HCT116 (cell line): ENCODE measurements around the gene NDUFA3. TPM values are rescaled to one million over a fixed set of nuclear protein-coding genes. Genes with fewer than 3 reads are reported as not detected.

ENCODE experiments used
- ATAC-seq: fragments of 200-7000 bp; cut with Tn5 transposase; 2 replicates; pipeline ENCODE4 v1.9.1; 2020; ENCODE audit warnings: mild to moderate bottlenecking, moderate library complexity
- BruUV-seq: library from RNA; stranded (reverse); fragments of 400-500 nt; replicated peaks from 2 replicates; lab custom pipeline; 2021; lab: Mats Ljungman, UMichigan
- CTCF ChIA-PET: fragments of 300-600 bp; sonication (Branson Sonifier 250); formaldehyde crosslinking; loops from one replicate; lab custom pipeline; 2021; ENCODE audit warnings: antibody characterized with exemption; lab: Charles Lee
- POLR2A ChIA-PET: fragments of 300-600, 350-600 bp; sonication (Branson Sonifier 250); formaldehyde crosslinking; loops from one replicate; lab custom pipeline; 2021; ENCODE audit warnings: antibody characterized with exemption; lab: Charles Lee
- RAD21 ChIA-PET, 2 experiments: fragments of 300-600 bp; sonication (Branson Sonifier 250); formaldehyde crosslinking; loops; one replicate each; lab custom pipeline; 2023; ENCODE audit warnings: low total read pairs in 2 of 2; ENCODE audit not compliant: uncharacterized antibody in 2 of 2, unreplicated experiment in 2 of 2, low non-redundant PET in 1 of 2; lab: Charles Lee
- DNase-seq: peaks from one replicate; pipeline ENCODE4 v3.0.0-alpha.2; 2010; ENCODE audit warnings: low read depth, low spot score
- H2AFZ ChIP-seq: fragments of 200-600 bp; shearing (Covaris generic), sonication (generic); 2 replicates; pipeline ENCODE4 v1.6.1; 2017; ENCODE audit warnings: low read depth, mixed run types, mixed read lengths, antibody characterized with exemption, low read length; ENCODE audit not compliant: poor library complexity, severe bottlenecking
- H3K27ac ChIP-seq: 2 replicates; pipeline ENCODE4 v1.5.1; 2012; ENCODE audit warnings: low read depth, low read length
- H3K27me3 ChIP-seq: fragments of 200-600 bp; sonication (generic); 2 replicates; pipeline ENCODE4 v1.6.1; 2016; ENCODE audit warnings: mixed run types, low read length, mixed read lengths; ENCODE audit not compliant: insufficient read depth
- H3K36me3 ChIP-seq, 2 experiments: fragments of 200-500 bp in 1 of 2; fragments of 200-600 bp in 1 of 2; sonication (Bioruptor generic) in 1 of 2; sonication (generic) in 1 of 2; 2 replicates each; pipeline versions ENCODE4 v1.5.1 to v1.6.1; 2014 to 2016; ENCODE audit warnings: low read length in 2 of 2, inconsistent platforms in 1 of 2, mixed read lengths in 1 of 2, mixed run types in 1 of 2; ENCODE audit not compliant: insufficient read depth in 2 of 2, control insufficient read depth in 1 of 2
- H3K4me1 ChIP-seq, 2 experiments: fragments of 200-600 bp in 1 of 2; sonication (generic) in 1 of 2; 2 replicates each; pipeline versions ENCODE4 v1.5.1 to v1.6.1; 2012 to 2017; ENCODE audit warnings: low read length in 2 of 2, inconsistent platforms in 1 of 2, mild to moderate bottlenecking in 1 of 2, mixed read lengths in 1 of 2, mixed run types in 1 of 2, moderate library complexity in 1 of 2; ENCODE audit not compliant: insufficient read depth in 2 of 2, control insufficient read depth in 1 of 2
- H3K4me2 ChIP-seq: fragments of 200-600 bp; sonication (generic); 2 replicates; pipeline ENCODE4 v1.6.1; 2017; ENCODE audit warnings: mixed run types, low read length, mixed read lengths
- H3K4me3 ChIP-seq, 2 experiments: fragments of 200-600 bp in 1 of 2; sonication (generic) in 1 of 2; replicated peaks in 1 of 2; 2 replicates each; pipeline ENCODE4 v1.5.1; 2011 to 2016; ENCODE audit warnings: low read length in 2 of 2, control low read depth in 1 of 2, low read depth in 1 of 2, mild to moderate bottlenecking in 1 of 2, mixed read lengths in 1 of 2, mixed run types in 1 of 2
- H3K79me2 ChIP-seq: fragments of 200-600 bp; sonication (generic); 2 replicates; pipeline ENCODE4 v1.6.1; 2017; ENCODE audit warnings: mild to moderate bottlenecking, mixed run types, low read length, moderate library complexity, mixed read lengths; ENCODE audit not compliant: insufficient read depth
- H3K9ac ChIP-seq: fragments of 200-600 bp; sonication (generic); 2 replicates; pipeline ENCODE4 v1.6.1; 2016; ENCODE audit warnings: low read length, mixed read lengths
- H3K9me2 ChIP-seq: fragments of 200-600 bp; sonication (generic), shearing (Covaris generic); 2 replicates; pipeline ENCODE4 v1.6.1; 2017; ENCODE audit warnings: mixed run types, mild to moderate bottlenecking, moderate library complexity; ENCODE audit not compliant: insufficient read depth
- H3K9me3 ChIP-seq, 2 experiments: fragments of 200-500 bp in 1 of 2; fragments of 200-600 bp in 1 of 2; sonication (Bioruptor generic) in 1 of 2; sonication (generic) in 1 of 2; 2 replicates each; pipeline ENCODE4 v1.6.1; 2014 to 2017; ENCODE audit warnings: low read length in 2 of 2, mixed read lengths in 2 of 2, inconsistent platforms in 1 of 2, low read depth in 1 of 2, mild to moderate bottlenecking in 1 of 2, mixed run types in 1 of 2, moderate library complexity in 1 of 2; ENCODE audit not compliant: control insufficient read depth in 1 of 2, insufficient read depth in 1 of 2
- H4K20me1 ChIP-seq: fragments of 200-600 bp; sonication (generic), shearing (Covaris generic); 2 replicates; pipeline ENCODE4 v1.6.1; 2017; ENCODE audit warnings: mixed run types, mild to moderate bottlenecking, moderate library complexity; ENCODE audit not compliant: insufficient read depth
- ATF3 ChIP-seq: IDR thresholded peaks from 2 replicates; pipeline ENCODE4 v1.6.1; 2012
- CBX3 ChIP-seq: IDR thresholded peaks from 2 replicates; pipeline ENCODE4 v1.6.1; 2012; ENCODE audit warnings: low read depth
- CEBPB ChIP-seq: IDR thresholded peaks from 2 replicates; pipeline ENCODE4 v1.6.1; 2012; ENCODE audit warnings: low read depth
- ELF1 ChIP-seq: IDR thresholded peaks from 2 replicates; pipeline ENCODE4 v1.6.1; 2012; ENCODE audit warnings: low read depth, borderline replicate concordance
- EZH2 ChIP-seq: fragments of 200-600 bp; sonication (generic); IDR thresholded peaks from 2 replicates; pipeline ENCODE4 v1.6.1; 2017; ENCODE audit warnings: antibody characterized with exemption, mixed run types
- EZH2phosphoT487 ChIP-seq: fragments of 200-600 bp; IDR thresholded peaks from 2 replicates; pipeline ENCODE4 v1.6.1; 2018; ENCODE audit warnings: antibody characterized with exemption, borderline replicate concordance
- FOSL1 ChIP-seq: IDR thresholded peaks from 2 replicates; pipeline ENCODE4 v1.6.1; 2012; ENCODE audit warnings: low read depth
- JUND ChIP-seq: IDR thresholded peaks from 2 replicates; pipeline ENCODE4 v1.6.1; 2012
- MAX ChIP-seq: IDR thresholded peaks from 2 replicates; pipeline ENCODE4 v1.6.1; 2012
- POLR2A ChIP-seq: IDR thresholded peaks from 2 replicates; pipeline ENCODE4 v1.7.0; 2011; ENCODE audit warnings: borderline replicate concordance; ENCODE audit not compliant: insufficient read depth, insufficient read length; ENCODE audit errors: extremely low read depth
- POLR2AphosphoS5 ChIP-seq: IDR thresholded peaks from 2 replicates; pipeline ENCODE4 v1.6.1; 2011; ENCODE audit warnings: mild to moderate bottlenecking, low read depth, low read length, moderate library complexity
- RAD21 ChIP-seq: IDR thresholded peaks from 2 replicates; pipeline ENCODE4 v1.6.1; 2012; ENCODE audit warnings: low read depth, mild to moderate bottlenecking
- SP1 ChIP-seq: IDR thresholded peaks from 2 replicates; pipeline ENCODE4 v1.6.1; 2012; ENCODE audit warnings: low read depth
- SRF ChIP-seq: IDR thresholded peaks from 2 replicates; pipeline ENCODE4 v1.6.1; 2012; ENCODE audit warnings: low read depth
- YY1 ChIP-seq: IDR thresholded peaks from 2 replicates; pipeline ENCODE4 v1.6.1; 2011; ENCODE audit warnings: low read length, low read depth, moderate library complexity, mild to moderate bottlenecking; ENCODE audit not compliant: insufficient replicate concordance; ENCODE audit errors: extremely low read depth
- ZBTB33 ChIP-seq: IDR thresholded peaks from 2 replicates; pipeline ENCODE4 v1.6.1; 2011; ENCODE audit warnings: mild to moderate bottlenecking, low read length, moderate library complexity; ENCODE audit not compliant: insufficient replicate concordance; ENCODE audit errors: extremely low read depth
- intact Hi-C: fragments of 100-400 bp; cut with micrococcal nuclease; formaldehyde crosslinking; loops from 2 replicates; pipeline ENCODE4 v1.10.0; 2022
- total RNA-seq: library from RNA; stranded (reverse); gene quantifications from one replicate; pipeline ENCODE4 v1.2.1, GENCODE V29; 2021; ENCODE audit not compliant: unreplicated experiment

The NDUFA3 gene
- total RNA-seq, 1 experiment from 2014 or later = 149 TPM

GRCh38 chr19:54074851-54075250 is 27.8 kb upstream of the NDUFA3 start:
- ChIA-PET RAD21 (no interaction called here), POLR2A (no interaction called here), CTCF (no interaction called here)
- no peaks in the 10 kb centered on the region for H4K20me1 ChIP-seq
- DNase-seq = no peak
- no peaks in the 10 kb centered on the region for H3K36me3 ChIP-seq
- H3K9me2 ChIP-seq = no peaks in the 10 kb centered on the region
- ATAC-seq = no peak
- H3K9ac ChIP-seq = no peak overlapping the region
- TF ChIP-seq EZH2phosphoT487 (no peak), CBX3 (no peak), SP1 (no peak), POLR2AphosphoS5 (no peak), SRF (no peak), POLR2A (no peak), ZBTB33 (no peak), RAD21 (no peak), CEBPB (no peak), MAX (no peak), ATF3 (no peak), ELF1 (no peak), JUND (no peak), FOSL1 (no peak), EZH2 (no peak), YY1 (no peak)
- intact Hi-C loops = no loop called here
- no peak overlapping the region for H3K4me3 ChIP-seq
- H3K4me1 ChIP-seq = no peaks in the 10 kb centered on the region
- no peak overlapping the region for H3K4me2 ChIP-seq
- no peaks in the 10 kb centered on the region for H3K27me3 ChIP-seq
- H3K79me2 ChIP-seq = no peaks in the 10 kb centered on the region
- BruUV-seq = no TSS peak
- H3K9me3 ChIP-seq = no peaks in the 10 kb centered on the region; a peak in 1 of 4 replicates
- no peak overlapping the region for H3K27ac ChIP-seq
- no peak overlapping the region for H2AFZ ChIP-seq
